ENCODE data around the gene PLEKHJ1.

The PLEKHJ1 gene

DNA sequence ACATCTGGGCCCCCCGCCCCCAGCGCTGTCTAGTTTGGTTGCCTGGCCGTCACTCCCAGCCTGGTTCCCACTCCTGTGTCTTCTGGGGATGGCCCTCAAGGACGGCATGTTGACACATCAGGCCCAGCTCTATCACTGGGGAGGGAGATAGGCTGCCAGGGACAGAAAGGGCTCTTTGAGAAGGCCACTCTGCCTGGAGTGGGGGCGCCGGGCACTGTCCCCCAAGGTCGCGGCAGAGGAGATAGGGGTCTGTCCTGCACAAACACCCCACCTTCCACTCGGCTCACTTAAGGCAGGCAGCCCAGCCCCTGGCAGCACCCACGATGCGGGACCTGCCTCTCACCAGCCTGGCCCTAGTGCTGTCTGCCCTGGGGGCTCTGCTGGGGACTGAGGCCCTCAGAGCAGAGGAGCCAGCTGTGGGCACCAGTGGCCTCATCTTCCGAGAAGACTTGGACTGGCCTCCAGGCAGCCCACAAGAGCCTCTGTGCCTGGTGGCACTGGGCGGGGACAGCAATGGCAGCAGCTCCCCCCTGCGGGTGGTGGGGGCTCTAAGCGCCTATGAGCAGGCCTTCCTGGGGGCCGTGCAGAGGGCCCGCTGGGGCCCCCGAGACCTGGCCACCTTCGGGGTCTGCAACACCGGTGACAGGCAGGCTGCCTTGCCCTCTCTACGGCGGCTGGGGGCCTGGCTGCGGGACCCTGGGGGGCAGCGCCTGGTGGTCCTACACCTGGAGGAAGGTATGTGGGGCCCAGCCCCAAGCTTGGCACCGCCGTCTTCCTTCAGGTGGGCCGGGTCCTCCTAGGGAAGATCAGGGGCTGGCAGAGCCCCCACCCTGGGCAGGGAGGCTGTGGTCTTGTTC, 13.1 kb upstream of the PLEKHJ1 start, which contains the start of gene AMH:
Gene AMH (plus strand): TSS at position 314 of the 857 bp plus-strand sequence. CDS start 10 bp downstream, at position 324.
- Histone ChIP-seq H3K4me1 (ENCODE audit: control insufficient read depth in 5 of 5, insufficient read depth in 5 of 5, low read length in 5 of 5) (peaks cover 0 to 47% (median 40%) of the 10 kb centered on the region in 5 donors), H3K27ac (ENCODE audit: low read depth, low read length) (no peak within 1 kb of the TSS), H3K27me3 (ENCODE audit: control insufficient read depth in 5 of 5, insufficient read depth in 4 of 5, low read length in 5 of 5) (peaks cover 42 to 47% (median 43%) of the 10 kb centered on the region in 5 donors), H3K9me3 (ENCODE audit: control insufficient read depth in 5 of 5, low read length in 5 of 5) (no peaks in the 10 kb centered on the region), H3K4me3 (ENCODE audit: low read depth in 1 of 5, low read length in 5 of 5) (no peak within 1 kb of the TSS), H3K9ac (ENCODE audit: low read length in 5 of 5) (no peak within 1 kb of the TSS), H3K36me3 (ENCODE audit: control insufficient read depth in 5 of 5, insufficient read depth in 5 of 5, low read length in 5 of 5) (peaks cover 0 to 46% (median 40%) of the 10 kb centered on the region in 5 donors)

DNA sequence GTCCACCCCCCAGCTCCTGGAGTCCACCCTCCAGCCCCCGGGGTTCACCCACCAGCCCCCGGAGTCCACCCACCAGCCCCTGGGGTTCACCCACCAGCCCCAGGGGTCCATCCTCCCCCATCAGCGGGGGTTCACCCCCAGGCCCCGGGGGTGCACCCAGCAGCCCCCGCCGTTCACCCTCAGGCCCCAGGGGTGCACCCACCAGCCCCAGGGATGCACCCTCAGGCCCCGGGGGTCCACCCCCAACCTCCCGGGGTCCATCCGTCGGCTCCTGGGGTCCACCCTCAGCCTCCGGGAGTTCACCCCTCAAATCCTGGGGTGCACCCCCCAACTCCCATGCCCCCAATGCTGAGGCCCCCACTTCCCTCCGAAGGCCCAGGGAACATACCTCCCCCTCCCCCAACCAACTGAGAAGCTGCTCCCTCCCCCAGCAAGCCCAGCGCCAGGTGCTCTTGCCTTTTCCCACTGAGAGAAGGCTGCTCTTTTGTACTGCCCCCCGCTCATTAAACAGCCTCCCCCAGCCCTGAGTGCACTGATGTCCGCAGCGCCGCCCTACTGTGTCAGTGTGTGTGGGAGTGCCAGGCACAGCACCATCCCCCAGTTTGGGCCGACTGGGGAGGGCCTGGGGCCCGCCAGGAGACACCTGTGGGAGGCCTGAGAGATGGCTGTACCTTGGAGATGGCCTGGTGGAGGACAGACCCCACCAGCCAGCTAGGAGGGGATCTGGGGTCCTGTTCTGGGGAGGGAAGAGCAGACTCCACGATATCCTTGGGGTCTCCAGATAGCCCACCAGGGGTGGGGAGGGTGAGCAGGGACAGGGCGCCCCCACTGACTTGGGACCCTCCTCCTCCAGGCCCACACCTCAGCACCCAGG, 12.2 kb upstream of the PLEKHJ1 start:
- Histone ChIP-seq H3K27me3 (ENCODE audit: control insufficient read depth in 5 of 5, insufficient read depth in 4 of 5, low read length in 5 of 5) (peaks cover 35 to 39% (median 37%) of the 10 kb centered on the region in 5 donors), H3K36me3 (ENCODE audit: control insufficient read depth in 5 of 5, insufficient read depth in 5 of 5, low read length in 5 of 5) (peaks cover 0 to 55% (median 49%) of the 10 kb centered on the region in 5 donors), H3K27ac (ENCODE audit: low read depth, low read length) (no peak overlapping the region), H3K9me3 (ENCODE audit: control insufficient read depth in 5 of 5, low read length in 5 of 5) (no peaks in the 10 kb centered on the region), H3K4me1 (ENCODE audit: control insufficient read depth in 5 of 5, insufficient read depth in 5 of 5, low read length in 5 of 5) (peaks cover 0 to 45% (median 38%) of the 10 kb centered on the region in 5 donors), H3K4me3 (ENCODE audit: low read depth in 1 of 5, low read length in 5 of 5) (no peak overlapping the region), H3K9ac (ENCODE audit: low read length in 5 of 5) (no peak overlapping the region)

DNA sequence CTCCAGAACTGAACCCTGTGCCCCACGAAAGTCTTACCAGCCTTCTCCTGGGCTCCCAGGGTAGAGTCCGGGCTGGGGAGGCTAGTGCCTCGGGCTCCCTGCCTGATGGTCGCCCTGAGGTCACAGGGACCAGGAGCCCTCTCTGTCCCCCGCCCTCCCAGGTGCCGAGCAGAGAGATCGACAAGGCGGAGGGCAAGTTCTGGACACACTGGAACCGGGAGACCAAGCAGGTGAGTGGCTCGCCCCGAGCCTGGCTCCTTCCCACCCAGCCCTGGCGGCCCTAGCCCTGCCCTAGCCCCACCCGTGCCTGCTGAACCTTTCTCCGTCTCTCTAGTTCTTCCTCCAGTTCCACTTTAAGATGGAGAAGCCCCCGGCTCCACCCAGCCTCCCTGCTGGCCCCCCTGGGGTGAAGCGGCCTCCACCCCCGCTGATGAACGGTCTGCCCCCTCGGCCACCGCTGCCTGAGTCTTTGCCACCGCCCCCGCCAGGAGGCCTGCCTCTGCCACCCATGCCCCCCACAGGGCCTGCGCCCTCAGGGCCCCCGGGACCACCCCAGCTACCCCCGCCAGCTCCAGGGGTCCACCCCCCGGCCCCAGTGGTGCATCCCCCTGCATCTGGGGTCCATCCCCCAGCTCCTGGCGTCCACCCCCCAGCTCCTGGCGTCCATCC, 11.4 kb upstream of the PLEKHJ1 start:
- no peak overlapping the region for H3K27ac ChIP-seq (ENCODE audit: low read depth, low read length)

DNA sequence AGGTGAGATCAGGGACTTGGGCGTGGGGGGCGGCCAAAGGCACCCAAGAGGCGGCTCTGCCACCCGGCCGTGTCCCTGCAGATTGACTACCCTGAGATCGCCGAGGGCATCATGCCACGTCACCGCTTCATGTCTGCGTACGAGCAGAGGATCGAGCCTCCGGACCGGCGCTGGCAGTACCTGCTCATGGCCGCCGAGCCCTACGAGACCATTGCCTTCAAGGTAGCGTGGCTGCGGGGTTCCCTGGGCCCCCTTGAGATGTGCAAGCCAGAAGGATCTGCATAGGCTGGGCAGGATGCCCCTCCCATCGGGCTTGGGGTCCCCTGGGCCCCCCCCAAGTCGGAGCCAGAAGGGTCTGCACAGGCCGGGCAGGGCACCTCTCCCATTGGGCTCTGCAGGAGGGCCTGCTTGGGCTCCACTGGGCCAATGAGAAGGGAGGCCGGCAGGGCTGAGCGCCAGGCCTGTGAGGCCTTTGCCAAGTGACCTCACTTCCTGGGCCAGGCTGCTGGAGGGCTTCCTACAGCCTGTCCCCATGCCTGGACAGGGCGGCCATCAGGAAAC, 10.8 kb upstream of the PLEKHJ1 start:
- peaks cover 0 to 38% (median 27%) of the 10 kb centered on the region in 5 donors for H3K4me1 ChIP-seq (ENCODE audit: control insufficient read depth in 5 of 5, insufficient read depth in 5 of 5, low read length in 5 of 5)
- H3K27me3 ChIP-seq (ENCODE audit: control insufficient read depth in 5 of 5, insufficient read depth in 4 of 5, low read length in 5 of 5): peaks cover 21 to 25% (median 23%) of the 10 kb centered on the region in 5 donors
- H3K4me3 ChIP-seq (ENCODE audit: low read depth in 1 of 5, low read length in 5 of 5): no peak overlapping the region
- H3K9me3 ChIP-seq (ENCODE audit: control insufficient read depth in 5 of 5, low read length in 5 of 5): no peaks in the 10 kb centered on the region
- H3K9ac ChIP-seq (ENCODE audit: low read length in 5 of 5): no peak overlapping the region
- H3K36me3 ChIP-seq (ENCODE audit: control insufficient read depth in 5 of 5, insufficient read depth in 5 of 5, low read length in 5 of 5): peaks cover 0 to 63% (median 57%) of the 10 kb centered on the region in 5 donors
- H3K27ac ChIP-seq (ENCODE audit: low read depth, low read length): no peak overlapping the region

More for the DNA sequence above, 11.4 kb upstream of the PLEKHJ1 start:
- no peak overlapping the region for H3K4me3 ChIP-seq (ENCODE audit: low read depth in 1 of 5, low read length in 5 of 5)
- H3K9ac ChIP-seq (ENCODE audit: low read length in 5 of 5): no peak overlapping the region
- H3K4me1 ChIP-seq (ENCODE audit: control insufficient read depth in 5 of 5, insufficient read depth in 5 of 5, low read length in 5 of 5): peaks cover 0 to 42% (median 30%) of the 10 kb centered on the region in 5 donors
- H3K9me3 ChIP-seq (ENCODE audit: control insufficient read depth in 5 of 5, low read length in 5 of 5): no peaks in the 10 kb centered on the region
- H3K36me3 ChIP-seq (ENCODE audit: control insufficient read depth in 5 of 5, insufficient read depth in 5 of 5, low read length in 5 of 5): peaks cover 0 to 61% (median 56%) of the 10 kb centered on the region in 5 donors
- peaks cover 27 to 31% (median 29%) of the 10 kb centered on the region in 5 donors for H3K27me3 ChIP-seq (ENCODE audit: control insufficient read depth in 5 of 5, insufficient read depth in 4 of 5, low read length in 5 of 5)

DNA sequence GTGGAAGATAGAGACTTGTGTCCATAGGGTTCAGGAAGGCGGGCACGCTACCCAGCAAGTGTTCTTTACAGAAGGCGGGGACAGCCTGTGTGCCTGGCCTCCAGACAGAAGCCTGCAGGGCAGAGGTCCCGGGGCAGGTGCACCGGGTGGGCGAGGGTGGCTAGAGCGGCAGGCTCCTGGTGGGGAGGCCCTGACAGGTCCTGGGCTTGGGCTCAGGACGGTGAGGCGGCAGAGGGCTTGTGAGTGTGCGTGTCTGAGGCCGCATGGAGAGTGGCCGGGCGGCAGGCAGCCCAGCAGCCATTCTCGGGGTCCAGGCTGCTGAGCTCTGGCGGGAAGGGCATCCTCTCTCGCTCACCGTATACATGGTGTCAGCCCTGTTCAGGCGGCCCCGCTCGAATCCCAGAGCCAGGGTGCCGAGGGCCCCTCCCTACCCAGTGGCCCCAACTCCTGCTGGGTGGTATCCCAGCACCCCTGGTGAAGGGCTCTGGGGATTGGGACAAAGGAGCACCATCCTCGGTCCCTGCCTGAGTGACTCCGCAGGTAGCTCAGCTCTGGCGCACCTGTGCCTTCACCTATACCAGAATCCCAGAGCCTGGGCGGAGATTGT, 10.0 kb upstream of the PLEKHJ1 start:
- Histone ChIP-seq H3K27ac (ENCODE audit: low read depth, low read length) (no peak overlapping the region), H3K9me3 (ENCODE audit: control insufficient read depth in 5 of 5, low read length in 5 of 5) (no peaks in the 10 kb centered on the region), H3K36me3 (ENCODE audit: control insufficient read depth in 5 of 5, insufficient read depth in 5 of 5, low read length in 5 of 5) (peaks cover 0 to 64% (median 60%) of the 10 kb centered on the region in 5 donors), H3K4me1 (ENCODE audit: control insufficient read depth in 5 of 5, insufficient read depth in 5 of 5, low read length in 5 of 5) (peaks cover under 1 to 39% (median 31%) of the 10 kb centered on the region in 5 donors), H3K9ac (ENCODE audit: low read length in 5 of 5) (no peak overlapping the region), H3K4me3 (ENCODE audit: low read depth in 1 of 5, low read length in 5 of 5) (no peak overlapping the region), H3K27me3 (ENCODE audit: control insufficient read depth in 5 of 5, insufficient read depth in 4 of 5, low read length in 5 of 5) (peaks cover 14 to 18% (median 16%) of the 10 kb centered on the region in 5 donors)

DNA sequence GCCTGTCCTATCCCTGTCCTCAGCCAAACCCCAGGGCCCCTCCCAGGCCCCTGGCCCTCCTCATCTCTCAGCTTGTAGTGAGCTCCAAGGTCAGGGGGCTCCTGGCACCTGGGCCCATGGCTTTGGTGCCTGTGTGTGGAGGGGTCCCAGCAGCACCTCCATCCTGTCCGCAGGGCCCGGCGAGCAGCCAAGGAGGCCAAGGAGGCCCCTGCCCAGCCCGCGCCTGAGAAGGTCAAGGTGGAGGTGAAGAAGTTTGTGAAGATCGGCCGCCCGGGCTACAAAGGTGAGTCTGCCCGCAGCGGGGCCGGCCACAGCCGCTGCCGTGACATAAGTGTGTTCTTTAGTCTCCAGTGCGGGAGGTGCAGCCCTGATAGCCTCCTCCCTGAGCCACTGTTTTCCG, 9.1 kb upstream of the PLEKHJ1 start:
- H3K4me1 ChIP-seq (ENCODE audit: control insufficient read depth in 5 of 5, insufficient read depth in 5 of 5, low read length in 5 of 5): peaks cover 6 to 40% (median 32%) of the 10 kb centered on the region in 5 donors
- H3K27me3 ChIP-seq (ENCODE audit: control insufficient read depth in 5 of 5, insufficient read depth in 4 of 5, low read length in 5 of 5): peaks cover 8 to 10% (median 8%) of the 10 kb centered on the region in 5 donors
- H3K4me3 ChIP-seq (ENCODE audit: low read depth in 1 of 5, low read length in 5 of 5): no peak overlapping the region
- H3K36me3 ChIP-seq (ENCODE audit: control insufficient read depth in 5 of 5, insufficient read depth in 5 of 5, low read length in 5 of 5): peaks cover 0 to 69% (median 60%) of the 10 kb centered on the region in 5 donors
- H3K9me3 ChIP-seq (ENCODE audit: control insufficient read depth in 5 of 5, low read length in 5 of 5): no peaks in the 10 kb centered on the region
- H3K9ac ChIP-seq (ENCODE audit: low read length in 5 of 5): no peak overlapping the region
- no peak overlapping the region for H3K27ac ChIP-seq (ENCODE audit: low read depth, low read length)

DNA sequence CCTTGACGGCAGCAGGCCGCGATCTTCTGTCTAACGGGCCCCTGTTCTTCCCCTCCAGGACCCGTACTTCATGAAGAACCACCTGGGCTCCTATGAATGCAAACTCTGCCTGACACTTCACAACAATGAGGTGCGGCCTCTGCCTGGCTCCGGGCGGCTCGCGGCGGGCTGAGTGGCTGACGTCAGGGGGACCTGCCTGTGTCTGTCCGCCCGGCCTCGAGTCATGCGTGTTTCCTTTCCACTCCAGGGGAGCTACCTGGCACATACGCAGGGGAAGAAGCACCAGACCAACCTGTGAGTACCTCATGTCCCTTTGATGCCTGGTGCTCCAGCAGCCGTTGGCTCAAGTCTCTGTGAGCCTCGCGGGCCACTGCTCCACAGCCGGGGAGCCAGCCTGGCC, 8.4 kb upstream of the PLEKHJ1 start:
- H3K27me3 ChIP-seq (ENCODE audit: control insufficient read depth in 5 of 5, insufficient read depth in 4 of 5, low read length in 5 of 5): peaks cover 0 to 2% (median 2%) of the 10 kb centered on the region in 5 donors
- no peak overlapping the region for H3K9ac ChIP-seq (ENCODE audit: low read length in 5 of 5)
- peaks cover 0 to 69% (median 60%) of the 10 kb centered on the region in 5 donors for H3K36me3 ChIP-seq (ENCODE audit: control insufficient read depth in 5 of 5, insufficient read depth in 5 of 5, low read length in 5 of 5)
- no peak overlapping the region for H3K27ac ChIP-seq (ENCODE audit: low read depth, low read length)
- H3K4me3 ChIP-seq (ENCODE audit: low read depth in 1 of 5, low read length in 5 of 5): no peak overlapping the region
- peaks cover 7 to 45% (median 35%) of the 10 kb centered on the region in 5 donors for H3K4me1 ChIP-seq (ENCODE audit: control insufficient read depth in 5 of 5, insufficient read depth in 5 of 5, low read length in 5 of 5)
- H3K9me3 ChIP-seq (ENCODE audit: control insufficient read depth in 5 of 5, low read length in 5 of 5): no peaks in the 10 kb centered on the region

DNA sequence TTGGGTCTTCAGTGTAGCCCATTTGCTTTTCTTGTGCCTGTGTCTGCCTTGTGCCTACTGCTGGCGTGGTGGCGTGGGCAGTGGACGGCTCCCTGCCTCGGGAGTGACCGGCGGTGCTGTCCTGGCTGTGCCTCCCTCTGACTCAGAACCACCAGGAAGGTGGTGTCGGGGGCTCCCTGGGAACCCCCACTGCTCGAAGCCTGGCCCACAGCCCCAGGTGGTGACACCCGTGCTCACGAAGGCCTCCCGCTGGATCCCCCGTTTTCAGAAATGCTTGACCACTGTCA, 7.9 kb upstream of the PLEKHJ1 start:
- H3K27me3 ChIP-seq (ENCODE audit: control insufficient read depth in 5 of 5, insufficient read depth in 4 of 5, low read length in 5 of 5): peaks cover 0 to 2% (median 0%) of the 10 kb centered on the region in 5 donors
- H3K27ac ChIP-seq (ENCODE audit: low read depth, low read length): no peak overlapping the region
- H3K4me3 ChIP-seq (ENCODE audit: low read depth in 1 of 5, low read length in 5 of 5): no peak overlapping the region
- peaks cover 7 to 49% (median 39%) of the 10 kb centered on the region in 5 donors for H3K4me1 ChIP-seq (ENCODE audit: control insufficient read depth in 5 of 5, insufficient read depth in 5 of 5, low read length in 5 of 5)
- H3K9ac ChIP-seq (ENCODE audit: low read length in 5 of 5): no peak overlapping the region
- H3K9me3 ChIP-seq (ENCODE audit: control insufficient read depth in 5 of 5, low read length in 5 of 5): no peaks in the 10 kb centered on the region
- peaks cover 0 to 69% (median 60%) of the 10 kb centered on the region in 5 donors for H3K36me3 ChIP-seq (ENCODE audit: control insufficient read depth in 5 of 5, insufficient read depth in 5 of 5, low read length in 5 of 5)
